NB4 (cell line): ENCODE results near the gene TMEM151A.

Experiments
- TF ChIP-seq, protein P1 (sequence below): IDR thresholded peaks from 2 replicates; pipeline ENCODE4 v1.6.1; 2011; ENCODE audit warnings: low read depth, low read length
- TF ChIP-seq, protein P2 (sequence below): IDR thresholded peaks from one replicate; pipeline ENCODE4 v1.5.1; 2012; ENCODE audit warnings: low read depth, low read length

DNA sequence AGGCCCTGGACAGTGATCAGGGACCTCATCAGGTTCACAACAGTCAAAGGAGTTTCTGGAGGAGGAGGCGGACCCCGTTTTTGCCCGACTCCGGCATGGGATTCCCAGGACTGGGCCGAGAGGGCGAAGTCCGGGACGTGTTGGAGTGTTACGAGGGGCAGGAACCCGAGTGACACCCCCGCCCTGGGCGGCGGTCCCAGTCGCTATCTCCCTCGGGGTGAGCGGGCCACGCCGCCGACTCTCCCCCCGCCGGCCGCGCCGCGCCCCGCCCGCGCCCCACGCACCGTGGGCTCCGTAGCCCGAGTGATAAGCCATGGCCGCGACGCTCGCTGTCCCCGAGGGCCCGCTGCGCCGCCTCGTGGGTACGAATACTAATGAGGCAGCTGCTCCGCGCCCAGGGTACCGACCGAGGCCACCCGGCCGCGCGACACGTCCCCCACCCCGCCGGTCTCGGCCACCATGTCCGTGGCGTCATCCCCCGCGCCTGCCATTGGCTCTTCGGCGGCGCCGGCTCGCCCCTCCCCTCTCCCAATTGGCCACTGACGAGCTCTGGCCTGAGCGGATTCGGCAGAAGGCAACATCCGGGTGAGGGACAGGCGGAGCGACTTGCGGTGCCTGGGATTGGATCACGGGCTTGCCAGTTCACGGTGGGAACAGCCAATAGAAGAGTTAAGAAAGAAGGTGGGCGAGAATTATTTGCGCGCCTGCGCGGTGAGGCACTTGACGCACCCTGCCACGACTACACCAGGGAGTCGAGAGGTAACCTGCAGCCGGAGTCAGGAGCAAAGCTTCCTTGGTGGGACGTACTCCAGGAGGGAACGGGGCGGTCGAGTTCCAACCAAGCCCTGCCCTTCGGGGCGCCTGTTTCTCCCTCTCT, 2.8 kb upstream of the TMEM151A start, which contains the start of gene YIF1A:
- TF ChIP-seq, protein P1, sequence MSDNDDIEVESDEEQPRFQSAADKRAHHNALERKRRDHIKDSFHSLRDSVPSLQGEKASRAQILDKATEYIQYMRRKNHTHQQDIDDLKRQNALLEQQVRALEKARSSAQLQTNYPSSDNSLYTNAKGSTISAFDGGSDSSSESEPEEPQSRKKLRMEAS, result peak; percentile 71
- TF ChIP-seq, protein P2, sequence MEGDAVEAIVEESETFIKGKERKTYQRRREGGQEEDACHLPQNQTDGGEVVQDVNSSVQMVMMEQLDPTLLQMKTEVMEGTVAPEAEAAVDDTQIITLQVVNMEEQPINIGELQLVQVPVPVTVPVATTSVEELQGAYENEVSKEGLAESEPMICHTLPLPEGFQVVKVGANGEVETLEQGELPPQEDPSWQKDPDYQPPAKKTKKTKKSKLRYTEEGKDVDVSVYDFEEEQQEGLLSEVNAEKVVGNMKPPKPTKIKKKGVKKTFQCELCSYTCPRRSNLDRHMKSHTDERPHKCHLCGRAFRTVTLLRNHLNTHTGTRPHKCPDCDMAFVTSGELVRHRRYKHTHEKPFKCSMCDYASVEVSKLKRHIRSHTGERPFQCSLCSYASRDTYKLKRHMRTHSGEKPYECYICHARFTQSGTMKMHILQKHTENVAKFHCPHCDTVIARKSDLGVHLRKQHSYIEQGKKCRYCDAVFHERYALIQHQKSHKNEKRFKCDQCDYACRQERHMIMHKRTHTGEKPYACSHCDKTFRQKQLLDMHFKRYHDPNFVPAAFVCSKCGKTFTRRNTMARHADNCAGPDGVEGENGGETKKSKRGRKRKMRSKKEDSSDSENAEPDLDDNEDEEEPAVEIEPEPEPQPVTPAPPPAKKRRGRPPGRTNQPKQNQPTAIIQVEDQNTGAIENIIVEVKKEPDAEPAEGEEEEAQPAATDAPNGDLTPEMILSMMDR, result no peak
